GM23248 (cell line): ENCODE measurements around the gene PFN3. TPM values are rescaled to one million over a fixed set of nuclear protein-coding genes. Genes with fewer than 3 reads are reported as not detected.

Experiments
- DNase-seq: peaks from one replicate; pipeline ENCODE4 v3.0.0-alpha.2; 2015
- H2AFZ ChIP-seq: fragments of 200-600 bp; sonication (generic); 2 replicates; pipeline ENCODE4 v1.6.1; 2016; ENCODE audit warnings: antibody characterized with exemption
- H3F3A ChIP-seq: fragments of 200-600 bp; sonication (generic); 2 replicates; pipeline ENCODE4 v1.6.1; 2016; ENCODE audit warnings: mild to moderate bottlenecking, antibody characterized with exemption, mixed run types; ENCODE audit not compliant: insufficient read depth
- H3K27ac ChIP-seq: fragments of 200-600 bp; sonication (generic); 2 replicates; pipeline ENCODE4 v1.5.1; 2016; ENCODE audit warnings: mild to moderate bottlenecking
- H3K27me3 ChIP-seq: fragments of 200-600 bp; sonication (generic); replicated peaks from 2 replicates; pipeline ENCODE4 v1.6.1; 2016; ENCODE audit warnings: mild to moderate bottlenecking; ENCODE audit not compliant: insufficient read depth
- H3K36me3 ChIP-seq: fragments of 200-600 bp; sonication (generic); 2 replicates; pipeline ENCODE4 v1.6.1; 2016; ENCODE audit warnings: low read depth, mild to moderate bottlenecking
- H3K4me1 ChIP-seq: fragments of 200-600 bp; sonication (generic); 2 replicates; pipeline ENCODE4 v1.6.1; 2016; ENCODE audit warnings: mild to moderate bottlenecking; ENCODE audit not compliant: insufficient read depth
- H3K4me2 ChIP-seq: fragments of 200-600 bp; sonication (generic); one replicate; pipeline ENCODE4 v1.6.1; 2016; ENCODE audit warnings: mild to moderate bottlenecking; ENCODE audit not compliant: unreplicated experiment
- H3K4me3 ChIP-seq: fragments of 200-600 bp; sonication (generic); 2 replicates; pipeline ENCODE4 v1.5.1; 2016; ENCODE audit warnings: mild to moderate bottlenecking
- H3K79me2 ChIP-seq: fragments of 200-600 bp; sonication (generic); 2 replicates; pipeline ENCODE4 v1.6.1; 2016; ENCODE audit warnings: mild to moderate bottlenecking; ENCODE audit not compliant: insufficient read depth
- H3K9ac ChIP-seq: fragments of 200-600 bp; sonication (generic); 2 replicates; pipeline ENCODE4 v1.6.1; 2016; ENCODE audit warnings: mild to moderate bottlenecking
- H3K9me2 ChIP-seq: fragments of 200-600 bp; sonication (generic); 2 replicates; pipeline ENCODE4 v1.6.1; 2016; ENCODE audit warnings: mixed run types, mild to moderate bottlenecking, moderate library complexity; ENCODE audit not compliant: insufficient read depth
- H3K9me3 ChIP-seq: fragments of 200-600 bp; sonication (generic); one replicate; pipeline ENCODE4 v1.6.1; 2017; ENCODE audit warnings: low read depth
- H4K20me1 ChIP-seq: fragments of 200-600 bp; sonication (generic); 2 replicates; pipeline ENCODE4 v1.6.0; 2016; ENCODE audit not compliant: insufficient read depth
- EZH2 ChIP-seq: fragments of 200-600 bp; sonication (generic); IDR thresholded peaks from 2 replicates; pipeline ENCODE4 v1.6.1; 2018; ENCODE audit warnings: antibody characterized with exemption, mild to moderate bottlenecking; ENCODE audit not compliant: insufficient read depth, poor library complexity, severe bottlenecking
- EZH2phosphoT487 ChIP-seq: fragments of 200-600 bp; sonication (generic); IDR thresholded peaks from 2 replicates; pipeline ENCODE4 v1.6.1; 2018; ENCODE audit warnings: antibody characterized with exemption, moderate library complexity, mild to moderate bottlenecking, low read depth; ENCODE audit not compliant: insufficient read depth
- WGBS, 2 experiments: methylation state at CpG; one replicate each; pipeline ENCODE4 v1.1.6; 2015 to 2017; ENCODE audit warnings: low lambda C conversion rate in 2 of 2, low coverage in 1 of 2; ENCODE audit errors: missing lambda C conversion rate in 2 of 2; 5-methylcytosine and 5-hydroxymethylcytosine counted together
- in situ Hi-C: fragments of 300-500 bp; cut with MboI; formaldehyde crosslinking; loops from 2 replicates; pipeline ENCODE4 v1.15.0; 2020
- polyA plus RNA-seq: library from polyadenylated mRNA; unstranded; fragments of >200 nt; fragmentation: Nextera tagmentation; extraction: Ambion mirVana; gene quantifications from 2 replicates; pipeline ENCODE4 v1.2.1, GENCODE V29; 2016
- total RNA-seq: library from RNA; depleted of rRNA; stranded (reverse); fragments of >200 nt; shearing (Covaris generic); gene quantifications from 2 replicates; pipeline ENCODE4 v1.2.3, GENCODE V29; 2014; rRNA removed

PFN3 gene
- total and polyA plus RNA-seq, 2 experiments from 2014 or later, result not detected

GRCh38 chr5:177351392-177352329 is 48.8 kb downstream of the PFN3 start, which contains the start of gene LMAN2:
Gene LMAN2 (minus strand): TSS chr5:177351668. CDS start chr5:177351647, 21 bp downstream.
- Histone ChIP-seq H3K36me3 (no peaks in the 10 kb centered on the region; the same call in 1 of the 2 replicates), H4K20me1 (no peaks in the 10 kb centered on the region), H3K4me1 (peaks cover 17% of the 10 kb centered on the region), H3K4me3 (peak within 1 kb of the TSS; percentile 86), H3K27ac (peak within 1 kb of the TSS; percentile 89), H3K79me2 (peaks cover 46% of the 10 kb centered on the region), H3K9ac (peak within 1 kb of the TSS; percentile 90), H3K9me3 (no peaks in the 10 kb centered on the region), H2AFZ (peak within 1 kb of the TSS; percentile 99), H3K9me2 (no peaks in the 10 kb centered on the region), H3F3A (no peaks in the 10 kb centered on the region), H3K27me3 (no peaks in the 10 kb centered on the region), H3K4me2 (peak within 1 kb of the TSS; percentile 82)
- WGBS, 2 experiments, result 8 to 12% methylated on average over 49 to 55 of the region's 55 CpGs
- TF ChIP-seq EZH2 (no peak), EZH2phosphoT487 (no peak)
- DNase-seq, result peak; percentile 98
- in situ Hi-C loops, result no loop called here

- WGBS, 2 experiments, result 10 to 13% methylated on average over 19 of the region's 19 CpGs
- H3K79me2 ChIP-seq, result peaks cover 54% of the 10 kb centered on the region
- H4K20me1 ChIP-seq, result no peaks in the 10 kb centered on the region
These were observed 49.6 kb downstream of the PFN3 start for GRCh38 chr5:177350776-177351391.

More at GRCh38 chr5:177350776-177351391, 49.6 kb downstream of the PFN3 start:
- peak overlapping the region; percentile 90 for H3K9ac ChIP-seq
- H3K4me2 ChIP-seq, result peak overlapping the region; percentile 82
- no peaks in the 10 kb centered on the region for H3K27me3 ChIP-seq
- peak; percentile 35 for DNase-seq
- H2AFZ ChIP-seq, result peak overlapping the region; percentile 99
- peak overlapping the region; percentile 89 for H3K27ac ChIP-seq
- TF ChIP-seq EZH2phosphoT487 (no peak), EZH2 (no peak)
- H3K4me1 ChIP-seq, result peaks cover 17% of the 10 kb centered on the region
- no peaks in the 10 kb centered on the region for H3K9me3 ChIP-seq
- in situ Hi-C loops, result no loop called here
- H3F3A ChIP-seq, result no peaks in the 10 kb centered on the region
- H3K4me3 ChIP-seq, result peak overlapping the region; percentile 86
- no peaks in the 10 kb centered on the region; the same call in 1 of the 2 replicates for H3K36me3 ChIP-seq
- H3K9me2 ChIP-seq, result no peaks in the 10 kb centered on the region

Other genes with a start within 250 kb of the PFN3 start
- 31.5 and 35.9 TPM in 2 replicates for gene RAB24, start 96.9 kb downstream of the PFN3 start, total RNA-seq
- 26.6 and 28.9 TPM in 2 replicates for gene RAB24, start 96.9 kb downstream of the PFN3 start, polyA plus RNA-seq
- gene PRELID1, start 96.9 kb downstream of the PFN3 start, total RNA-seq, result 184 and 212 TPM in 2 replicates
- 253 and 255 TPM in 2 replicates for gene PRELID1, start 96.9 kb downstream of the PFN3 start, polyA plus RNA-seq
- gene MXD3, start 88.8 kb downstream of the PFN3 start, total RNA-seq, result 7.8 and 23.0 TPM in 2 replicates
- 6.1 and 6.5 TPM in 2 replicates for gene MXD3, start 88.8 kb downstream of the PFN3 start, polyA plus RNA-seq
- 313 and 389 TPM in 2 replicates for gene LMAN2, start 49.0 kb downstream of the PFN3 start, total RNA-seq
- gene LMAN2, start 49.0 kb downstream of the PFN3 start, polyA plus RNA-seq, result 303 and 313 TPM in 2 replicates
- 4.3 and 6.4 TPM in 2 replicates for gene RGS14, start 42.7 kb downstream of the PFN3 start, total RNA-seq
- gene RGS14, start 42.7 kb downstream of the PFN3 start, polyA plus RNA-seq, result 2.2 and 2.5 TPM in 2 replicates
- gene SLC34A1, start 16.2 kb downstream of the PFN3 start, total RNA-seq, result not detected in 2 replicates
- gene SLC34A1, start 16.2 kb downstream of the PFN3 start, polyA plus RNA-seq, result not detected in 2 replicates
- gene F12, start 8.9 kb upstream of the PFN3 start, total RNA-seq, result 0.43 and 1.3 TPM in 2 replicates
- 1.2 and 1.8 TPM in 2 replicates for gene F12, start 8.9 kb upstream of the PFN3 start, polyA plus RNA-seq
- gene GRK6, start 26.0 kb upstream of the PFN3 start, total RNA-seq, result 17.3 and 30.4 TPM in 2 replicates
- gene GRK6, start 26.0 kb upstream of the PFN3 start, polyA plus RNA-seq, result 7.7 and 13.5 TPM in 2 replicates
- gene PRR7, start 46.2 kb upstream of the PFN3 start, total RNA-seq, result 23.9 and 24.8 TPM in 2 replicates
- gene PRR7, start 46.2 kb upstream of the PFN3 start, polyA plus RNA-seq, result 10.5 and 11.1 TPM in 2 replicates
- 224 and 257 TPM in 2 replicates for gene DBN1, start 73.0 kb upstream of the PFN3 start, total RNA-seq
- gene DBN1, start 73.0 kb upstream of the PFN3 start, polyA plus RNA-seq, result 160 and 163 TPM in 2 replicates
- 320 and 357 TPM in 2 replicates for gene PDLIM7, start 96.9 kb upstream of the PFN3 start, total RNA-seq
- 551 and 556 TPM in 2 replicates for gene PDLIM7, start 96.9 kb upstream of the PFN3 start, polyA plus RNA-seq
- 0.25 and 0.97 TPM in 2 replicates for gene DOK3, start 109.2 kb upstream of the PFN3 start, total RNA-seq
- gene DOK3, start 109.2 kb upstream of the PFN3 start, polyA plus RNA-seq, result 0.76 and 0.80 TPM in 2 replicates
- 78.5 and 117 TPM in 2 replicates for gene DDX41, start 116.3 kb upstream of the PFN3 start, total RNA-seq
- 63.0 and 67.9 TPM in 2 replicates for gene DDX41, start 116.3 kb upstream of the PFN3 start, polyA plus RNA-seq
- gene FAM193B, start 153.9 kb upstream of the PFN3 start, total RNA-seq, result 21.9 and 22.9 TPM in 2 replicates
- 6.1 and 8.0 TPM in 2 replicates for gene FAM193B, start 153.9 kb upstream of the PFN3 start, polyA plus RNA-seq
- gene TMED9, start 191.5 kb upstream of the PFN3 start, total RNA-seq, result 137 and 138 TPM in 2 replicates
- gene TMED9, start 191.5 kb upstream of the PFN3 start, polyA plus RNA-seq, result 254 and 282 TPM in 2 replicates
- 42.7 and 53.5 TPM in 2 replicates for gene B4GALT7, start 199.5 kb upstream of the PFN3 start, total RNA-seq
- 35.2 and 37.9 TPM in 2 replicates for gene B4GALT7, start 199.5 kb upstream of the PFN3 start, polyA plus RNA-seq